Measurements from ENCODE around the gene CST5.
"Not testable (repeated sequence)": the region's sequence is repeated elsewhere in the genome, so short reads cannot be mapped to it uniquely, and the experiment has no call there.

CST5 gene

GRCh38 chr20:23841693-23842092 lies 37.9 kb downstream of the CST5 start:
- no peak for DNase-seq (ENCODE audit: low read depth)

GRCh38 chr20:23835716-23836115 lies 43.8 kb downstream of the CST5 start:
- no peak for DNase-seq (ENCODE audit: low read depth)

- no peak for DNase-seq (ENCODE audit: low read depth)
Observed at GRCh38 chr20:23832775-23833513, 46.6 kb downstream of the CST5 start.

GRCh38 chr20:23831961-23832360 lies 47.6 kb downstream of the CST5 start:
- DNase-seq (ENCODE audit: low read depth): not testable (repeated sequence)

- DNase-seq (ENCODE audit: low read depth): no peak
Observed at GRCh38 chr20:23826541-23827021, 53.0 kb downstream of the CST5 start, which contains the start of gene CST2. CST2 (minus strand) TSS chr20:23826729; CDS start chr20:23826660, 69 bp downstream.

Measured in activated gamma-delta T cell treated with anti-CD3 and anti-CD28 coated beads, Interleukin-2, amount 50 U/mL, for 16 hours (primary cell).